ENCODE data around the gene RYR3.
"Not testable (repeated sequence)": the region's sequence is repeated elsewhere in the genome, so short reads cannot be mapped to it uniquely, and the experiment has no call there.

GRCh38 chr15:33577911-33578310, 267.1 kb downstream of the RYR3 start:
- TF ChIP-seq, protein P1, sequence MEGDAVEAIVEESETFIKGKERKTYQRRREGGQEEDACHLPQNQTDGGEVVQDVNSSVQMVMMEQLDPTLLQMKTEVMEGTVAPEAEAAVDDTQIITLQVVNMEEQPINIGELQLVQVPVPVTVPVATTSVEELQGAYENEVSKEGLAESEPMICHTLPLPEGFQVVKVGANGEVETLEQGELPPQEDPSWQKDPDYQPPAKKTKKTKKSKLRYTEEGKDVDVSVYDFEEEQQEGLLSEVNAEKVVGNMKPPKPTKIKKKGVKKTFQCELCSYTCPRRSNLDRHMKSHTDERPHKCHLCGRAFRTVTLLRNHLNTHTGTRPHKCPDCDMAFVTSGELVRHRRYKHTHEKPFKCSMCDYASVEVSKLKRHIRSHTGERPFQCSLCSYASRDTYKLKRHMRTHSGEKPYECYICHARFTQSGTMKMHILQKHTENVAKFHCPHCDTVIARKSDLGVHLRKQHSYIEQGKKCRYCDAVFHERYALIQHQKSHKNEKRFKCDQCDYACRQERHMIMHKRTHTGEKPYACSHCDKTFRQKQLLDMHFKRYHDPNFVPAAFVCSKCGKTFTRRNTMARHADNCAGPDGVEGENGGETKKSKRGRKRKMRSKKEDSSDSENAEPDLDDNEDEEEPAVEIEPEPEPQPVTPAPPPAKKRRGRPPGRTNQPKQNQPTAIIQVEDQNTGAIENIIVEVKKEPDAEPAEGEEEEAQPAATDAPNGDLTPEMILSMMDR (conservative IDR thresholded peaks at IDR 0.05 in 1 of 2, IDR thresholded peaks at IDR 0.05 in 1 of 2; ENCODE audit: low read depth in 1 of 2, low read length in 2 of 2) = not testable (repeated sequence)
- not testable (repeated sequence) for TF ChIP-seq EZH2 (IDR thresholded peaks at IDR 0.05; ENCODE audit: low read length, missing control alignments)
